DOHH2 (cell line): ENCODE data around the gene KRTAP4-12.
"Not testable (repeated sequence)": the region's sequence is repeated elsewhere in the genome, so short reads cannot be mapped to it uniquely, and the experiment has no call there.

Experiments used
- H3F3A ChIP-seq: fragments of 200-600 bp; sonication (generic), shearing (Covaris generic); 2 replicates; pipeline ENCODE4 v1.6.0; 2016; ENCODE audit warnings: antibody characterized with exemption, mild to moderate bottlenecking; ENCODE audit not compliant: control insufficient read depth, insufficient read depth
- H3K27ac ChIP-seq: fragments of 200-600 bp; sonication (generic); 2 replicates; pipeline ENCODE4 v1.5.1; 2014; ENCODE audit warnings: low read depth, mild to moderate bottlenecking, low read length, moderate library complexity
- H3K27me3 ChIP-seq: fragments of 200-600 bp; sonication (generic); 2 replicates; pipeline ENCODE4 v1.6.1; 2014; ENCODE audit warnings: mild to moderate bottlenecking, low read length, mixed read lengths; ENCODE audit not compliant: control insufficient read depth
- H3K36me3 ChIP-seq: fragments of 200-600 bp; sonication (generic); 2 replicates; pipeline ENCODE4 v1.6.1; 2014; ENCODE audit warnings: mild to moderate bottlenecking, low read length, moderate library complexity, mixed read lengths; ENCODE audit not compliant: control insufficient read depth
- H3K4me1 ChIP-seq: fragments of 200-600 bp; sonication (generic); 2 replicates; pipeline ENCODE4 v1.6.1; 2014; ENCODE audit warnings: mild to moderate bottlenecking, low read length, mixed read lengths; ENCODE audit not compliant: control insufficient read depth
- H3K4me2 ChIP-seq: fragments of 200-600 bp; sonication (generic); 2 replicates; pipeline ENCODE4 v1.6.0; 2014; ENCODE audit warnings: mild to moderate bottlenecking, low read length, moderate library complexity
- H3K4me3 ChIP-seq: fragments of 200-600 bp; sonication (generic); 2 replicates; pipeline ENCODE4 v1.5.1; 2014; ENCODE audit warnings: mild to moderate bottlenecking, low read length, mixed read lengths
- H3K79me2 ChIP-seq: fragments of 200-600 bp; sonication (generic); 2 replicates; pipeline ENCODE4 v1.6.1; 2014; ENCODE audit warnings: mild to moderate bottlenecking, low read length, mixed read lengths; ENCODE audit not compliant: control insufficient read depth
- H3K9me2 ChIP-seq: fragments of 200-600 bp; sonication (generic); replicated peaks from 2 replicates; pipeline ENCODE4 v1.6.1; 2014; ENCODE audit warnings: mild to moderate bottlenecking, low read length, mixed read lengths; ENCODE audit not compliant: control insufficient read depth
- H3K9me3 ChIP-seq: fragments of 200-600 bp; sonication (generic); 2 replicates; pipeline ENCODE4 v1.6.1; 2014; ENCODE audit warnings: antibody characterized with exemption, low read length, mixed read lengths; ENCODE audit not compliant: control insufficient read depth, insufficient read depth
- H4K20me1 ChIP-seq: fragments of 200-600 bp; sonication (generic); 2 replicates; pipeline ENCODE4 v1.6.0; 2014; ENCODE audit warnings: low read depth, mild to moderate bottlenecking, antibody characterized with exemption, low read length, moderate library complexity; ENCODE audit not compliant: control insufficient read depth, insufficient read depth
- EZH2phosphoT487 ChIP-seq: fragments of 200-600 bp; sonication (generic); IDR thresholded peaks from 2 replicates; pipeline ENCODE4 v1.6.1; 2017; ENCODE audit warnings: borderline replicate concordance, mild to moderate bottlenecking, antibody characterized with exemption, low read length, moderate library complexity, mixed read lengths
- TF ChIP-seq, protein P1 (sequence below): fragments of 200-600 bp; sonication (generic); IDR thresholded peaks from one replicate; pipeline ENCODE4 v1.5.1; 2014; ENCODE audit warnings: antibody characterized with exemption, mild to moderate bottlenecking, low read depth, low read length; ENCODE audit not compliant: poor library complexity, severe bottlenecking

The KRTAP4-12 gene

DNA sequence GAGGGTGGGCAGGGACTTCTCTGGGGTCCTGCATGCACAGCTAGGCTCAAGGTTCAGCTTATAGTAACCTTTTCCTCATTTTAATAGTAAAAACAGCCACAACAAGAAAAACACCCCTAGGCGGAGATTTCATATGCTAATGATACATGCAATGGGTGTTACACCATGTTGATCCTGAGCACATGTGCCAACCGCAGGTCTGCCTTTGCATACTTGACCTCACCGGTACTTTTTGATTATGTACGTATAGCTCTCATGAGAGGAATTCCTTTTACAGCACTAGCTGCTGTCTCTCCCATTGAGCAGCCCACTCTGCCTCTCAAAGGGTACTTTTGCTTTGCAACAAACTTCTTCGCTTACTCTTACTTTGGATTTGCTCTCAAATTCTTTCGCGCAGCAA is 27.9 kb downstream of the KRTAP4-12 start:
- Histone ChIP-seq H3K4me2 (no peak overlapping the region), H4K20me1 (no peaks in the 10 kb centered on the region), H3K9me2 (no peaks in the 10 kb centered on the region), H3F3A (no peaks in the 10 kb centered on the region), H3K9me3 (peaks cover 10% of the 10 kb centered on the region), H3K36me3 (no peaks in the 10 kb centered on the region), H3K27me3 (no peaks in the 10 kb centered on the region), H3K4me3 (no peak overlapping the region), H3K79me2 (no peaks in the 10 kb centered on the region), H3K27ac (no peak overlapping the region), H3K4me1 (peaks cover 6% of the 10 kb centered on the region)
- no peak for TF ChIP-seq EZH2phosphoT487
- TF ChIP-seq, protein P1, sequence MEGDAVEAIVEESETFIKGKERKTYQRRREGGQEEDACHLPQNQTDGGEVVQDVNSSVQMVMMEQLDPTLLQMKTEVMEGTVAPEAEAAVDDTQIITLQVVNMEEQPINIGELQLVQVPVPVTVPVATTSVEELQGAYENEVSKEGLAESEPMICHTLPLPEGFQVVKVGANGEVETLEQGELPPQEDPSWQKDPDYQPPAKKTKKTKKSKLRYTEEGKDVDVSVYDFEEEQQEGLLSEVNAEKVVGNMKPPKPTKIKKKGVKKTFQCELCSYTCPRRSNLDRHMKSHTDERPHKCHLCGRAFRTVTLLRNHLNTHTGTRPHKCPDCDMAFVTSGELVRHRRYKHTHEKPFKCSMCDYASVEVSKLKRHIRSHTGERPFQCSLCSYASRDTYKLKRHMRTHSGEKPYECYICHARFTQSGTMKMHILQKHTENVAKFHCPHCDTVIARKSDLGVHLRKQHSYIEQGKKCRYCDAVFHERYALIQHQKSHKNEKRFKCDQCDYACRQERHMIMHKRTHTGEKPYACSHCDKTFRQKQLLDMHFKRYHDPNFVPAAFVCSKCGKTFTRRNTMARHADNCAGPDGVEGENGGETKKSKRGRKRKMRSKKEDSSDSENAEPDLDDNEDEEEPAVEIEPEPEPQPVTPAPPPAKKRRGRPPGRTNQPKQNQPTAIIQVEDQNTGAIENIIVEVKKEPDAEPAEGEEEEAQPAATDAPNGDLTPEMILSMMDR, result no peak

DNA sequence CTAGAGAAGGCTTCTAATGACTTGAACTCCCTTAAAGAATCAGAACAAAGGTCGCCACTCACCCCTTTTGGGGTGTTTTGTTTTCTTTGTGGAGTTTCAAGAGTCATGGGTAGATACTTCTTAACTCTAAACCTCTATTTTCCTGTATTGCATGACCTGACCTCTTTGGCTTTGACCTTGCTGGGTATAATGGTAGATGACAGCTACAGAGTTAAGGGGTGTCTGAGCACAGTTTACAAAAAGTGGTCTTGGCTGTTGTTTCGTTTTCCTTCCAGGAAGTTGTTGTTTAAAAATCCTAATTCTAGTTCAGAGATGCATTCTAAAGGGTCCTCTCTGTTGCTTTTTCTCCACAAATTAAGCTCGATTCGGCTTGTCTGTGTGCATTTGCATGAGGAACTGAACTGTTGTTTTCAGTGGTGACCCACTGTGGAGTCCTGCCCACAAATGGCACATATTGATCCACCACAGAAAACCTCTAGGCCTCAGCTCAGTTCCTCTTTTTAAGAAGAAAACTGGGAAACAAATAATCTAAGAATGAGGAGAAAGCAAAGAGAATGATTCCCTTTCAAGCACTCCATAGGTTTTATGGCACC is 35.1 kb downstream of the KRTAP4-12 start:
- not testable (repeated sequence) for H3K9me3 ChIP-seq, H3K4me2 ChIP-seq, H3K4me1 ChIP-seq, H3K27ac ChIP-seq, H3F3A ChIP-seq, H3K9me2 ChIP-seq, H3K4me3 ChIP-seq, H3K36me3 ChIP-seq, H3K79me2 ChIP-seq, H3K27me3 ChIP-seq, H4K20me1 ChIP-seq

DNA sequence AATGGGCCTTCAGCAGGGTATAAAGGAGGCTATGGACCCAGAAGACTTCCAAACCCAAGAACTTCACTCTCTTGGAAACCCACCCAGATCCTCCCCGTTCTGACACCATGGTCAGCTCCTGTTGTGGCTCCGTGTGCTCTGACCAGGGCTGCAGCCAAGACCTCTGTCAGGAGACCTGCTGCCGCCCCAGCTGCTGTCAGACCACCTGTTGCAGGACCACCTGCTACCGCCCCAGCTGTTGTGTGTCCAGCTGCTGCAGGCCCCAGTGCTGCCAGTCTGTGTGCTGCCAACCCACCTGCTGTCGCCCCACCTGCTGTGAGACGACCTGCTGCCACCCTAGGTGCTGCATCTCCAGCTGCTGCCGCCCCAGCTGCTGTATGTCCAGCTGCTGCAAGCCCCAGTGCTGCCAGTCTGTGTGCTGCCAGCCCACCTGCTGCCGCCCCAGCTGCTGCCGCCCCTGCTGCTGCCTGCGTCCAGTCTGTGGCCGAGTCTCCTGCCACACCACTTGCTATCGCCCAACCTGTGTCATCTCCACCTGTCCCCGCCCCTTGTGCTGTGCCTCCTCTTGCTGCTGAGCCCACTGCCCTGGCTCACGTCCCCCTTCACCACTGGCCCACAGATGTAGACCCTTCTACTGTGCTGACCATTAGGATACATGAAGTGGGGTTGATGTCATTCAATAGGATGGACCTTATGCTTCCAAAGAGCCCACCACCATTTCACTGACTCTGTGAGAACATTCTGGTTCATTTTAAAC is 39.7 kb downstream of the KRTAP4-12 start, which contains the start of gene KRTAP4-7:
KRTAP4-7 (plus strand) TSS at position 51 of the 757 bp plus-strand sequence; CDS start at position 108, 57 bp downstream.
- H3K4me1 ChIP-seq, H3K27me3 ChIP-seq, H3K36me3 ChIP-seq, H3K9me3 ChIP-seq, H4K20me1 ChIP-seq, H3F3A ChIP-seq, H3K4me3 ChIP-seq, H3K4me2 ChIP-seq, H3K27ac ChIP-seq, H3K79me2 ChIP-seq, H3K9me2 ChIP-seq: not testable (repeated sequence)

DNA sequence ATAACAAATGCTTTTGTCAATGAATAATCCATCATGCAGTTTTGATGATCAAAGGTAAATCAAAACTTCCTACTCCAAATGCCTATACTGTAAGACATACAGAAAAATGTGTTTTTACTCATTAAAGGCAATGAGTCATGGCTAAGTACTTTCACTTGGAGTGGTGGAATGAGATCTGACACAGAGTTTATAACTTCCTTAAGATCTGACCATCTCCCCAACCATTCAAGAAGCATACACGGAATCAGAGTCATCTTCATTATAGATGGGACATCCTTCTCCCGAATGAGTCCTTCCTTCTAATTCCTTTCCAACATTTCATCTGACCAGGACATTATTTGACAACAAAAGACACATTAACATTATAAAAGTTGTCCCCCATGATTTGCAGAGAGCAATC is 40.6 kb downstream of the KRTAP4-12 start:
- not testable (repeated sequence) for H3K27me3 ChIP-seq, H3K27ac ChIP-seq, H3K4me2 ChIP-seq, H3K9me3 ChIP-seq, H4K20me1 ChIP-seq, H3K4me1 ChIP-seq, H3K36me3 ChIP-seq, H3K4me3 ChIP-seq, H3F3A ChIP-seq, H3K79me2 ChIP-seq, H3K9me2 ChIP-seq

DNA sequence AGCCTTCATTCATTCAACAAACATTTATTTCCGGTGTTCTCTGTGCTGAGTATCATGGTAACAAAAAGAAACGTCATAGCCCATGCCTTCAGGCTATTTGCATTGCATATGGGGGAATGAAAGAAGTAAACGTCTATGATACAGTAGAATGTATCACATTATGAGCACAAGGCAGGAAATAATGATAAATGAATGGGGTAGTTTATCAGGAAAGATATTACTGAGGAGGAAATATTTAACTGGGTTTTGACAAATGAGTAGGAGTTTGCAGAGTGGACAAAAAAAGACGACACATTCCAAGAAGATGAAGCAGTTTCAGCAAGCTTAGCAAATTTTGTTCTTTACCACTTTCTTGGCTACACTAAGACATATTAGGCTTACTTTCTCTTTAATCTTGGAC is 41.4 kb downstream of the KRTAP4-12 start:
- H3K4me2 ChIP-seq, result no peak overlapping the region
- H3K4me3 ChIP-seq, result no peak overlapping the region
- H3K27ac ChIP-seq, result no peak overlapping the region

More for the DNA sequence above, 41.4 kb downstream of the KRTAP4-12 start:
- H3K27me3 ChIP-seq, result no peaks in the 10 kb centered on the region
- no peaks in the 10 kb centered on the region for H3K36me3 ChIP-seq
- no peaks in the 10 kb centered on the region for H3F3A ChIP-seq
- H4K20me1 ChIP-seq, result no peaks in the 10 kb centered on the region
- no peaks in the 10 kb centered on the region for H3K9me2 ChIP-seq
- no peaks in the 10 kb centered on the region for H3K79me2 ChIP-seq
- H3K4me1 ChIP-seq, result no peaks in the 10 kb centered on the region
- no peak for TF ChIP-seq EZH2phosphoT487
- TF ChIP-seq, protein P1, result no peak
- H3K9me3 ChIP-seq, result no peaks in the 10 kb centered on the region
